A673 (cell line): ENCODE results near the gene COL4A2.

Experiments
- EZH2 ChIP-seq: fragments of 200-600 bp; sonication (generic); IDR thresholded peaks from 2 replicates; pipeline ENCODE4 v1.6.1; 2017; ENCODE audit warnings: borderline replicate concordance, low read depth, mild to moderate bottlenecking, mixed read lengths, antibody characterized with exemption, low read length; ENCODE audit not compliant: poor library complexity, severe bottlenecking
- TF ChIP-seq, protein P1 (sequence below): fragments of 300-800, 200-600 bp; sonication (generic); conservative IDR thresholded peaks from 2 replicates; pipeline ENCODE4 v1.5.1; 2017; ENCODE audit warnings: low read depth, mild to moderate bottlenecking, antibody characterized with exemption, low read length, moderate library complexity, mixed read lengths

DNA sequence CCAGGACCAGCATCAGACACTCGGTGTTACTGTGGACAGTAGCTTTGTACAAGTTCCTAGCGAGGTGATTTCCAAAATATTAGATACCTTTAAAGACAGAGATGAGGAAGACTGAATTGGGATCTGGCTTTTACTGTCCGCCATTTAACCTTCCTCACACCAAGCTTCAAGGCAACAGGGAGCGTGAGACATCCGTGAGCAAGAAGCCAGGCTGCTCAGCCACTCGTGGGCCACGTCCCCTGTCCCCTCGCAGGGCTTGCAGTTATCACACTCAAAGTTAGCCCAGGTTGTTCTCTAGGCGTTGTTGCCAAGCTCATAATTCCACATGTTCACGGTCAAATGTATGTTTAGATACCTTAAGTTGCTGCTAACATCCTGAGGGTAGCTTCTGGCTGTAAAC, 102.9 kb downstream of the COL4A2 start:
- TF ChIP-seq, protein P1, sequence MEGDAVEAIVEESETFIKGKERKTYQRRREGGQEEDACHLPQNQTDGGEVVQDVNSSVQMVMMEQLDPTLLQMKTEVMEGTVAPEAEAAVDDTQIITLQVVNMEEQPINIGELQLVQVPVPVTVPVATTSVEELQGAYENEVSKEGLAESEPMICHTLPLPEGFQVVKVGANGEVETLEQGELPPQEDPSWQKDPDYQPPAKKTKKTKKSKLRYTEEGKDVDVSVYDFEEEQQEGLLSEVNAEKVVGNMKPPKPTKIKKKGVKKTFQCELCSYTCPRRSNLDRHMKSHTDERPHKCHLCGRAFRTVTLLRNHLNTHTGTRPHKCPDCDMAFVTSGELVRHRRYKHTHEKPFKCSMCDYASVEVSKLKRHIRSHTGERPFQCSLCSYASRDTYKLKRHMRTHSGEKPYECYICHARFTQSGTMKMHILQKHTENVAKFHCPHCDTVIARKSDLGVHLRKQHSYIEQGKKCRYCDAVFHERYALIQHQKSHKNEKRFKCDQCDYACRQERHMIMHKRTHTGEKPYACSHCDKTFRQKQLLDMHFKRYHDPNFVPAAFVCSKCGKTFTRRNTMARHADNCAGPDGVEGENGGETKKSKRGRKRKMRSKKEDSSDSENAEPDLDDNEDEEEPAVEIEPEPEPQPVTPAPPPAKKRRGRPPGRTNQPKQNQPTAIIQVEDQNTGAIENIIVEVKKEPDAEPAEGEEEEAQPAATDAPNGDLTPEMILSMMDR: no peak
- TF ChIP-seq EZH2: no peak
